Fibroblast of skin of abdomen (primary cell): ENCODE measurements around the gene OR52W1. TPM values are rescaled to one million over a fixed set of nuclear protein-coding genes. Genes with fewer than 3 reads are reported as not detected.

Source experiments
- DNase-seq: peaks from one replicate; pipeline ENCODE4 v3.0.0-alpha.2; 2013
- polyA plus RNA-seq, 2 experiments: library from polyadenylated mRNA; unstranded; fragments of 120-200 nt; gene quantifications; one replicate each; pipeline ENCODE4 v1.2.1, GENCODE V29; 2013; ENCODE audit not compliant: insufficient read length in 2 of 2

Gene OR52W1, protein sequence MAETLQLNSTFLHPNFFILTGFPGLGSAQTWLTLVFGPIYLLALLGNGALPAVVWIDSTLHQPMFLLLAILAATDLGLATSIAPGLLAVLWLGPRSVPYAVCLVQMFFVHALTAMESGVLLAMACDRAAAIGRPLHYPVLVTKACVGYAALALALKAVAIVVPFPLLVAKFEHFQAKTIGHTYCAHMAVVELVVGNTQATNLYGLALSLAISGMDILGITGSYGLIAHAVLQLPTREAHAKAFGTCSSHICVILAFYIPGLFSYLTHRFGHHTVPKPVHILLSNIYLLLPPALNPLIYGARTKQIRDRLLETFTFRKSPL
- not detected for polyA plus RNA-seq (2013, experiment 1 of 2; ENCODE audit: insufficient read length)
- not detected for polyA plus RNA-seq (2013, experiment 2 of 2; ENCODE audit: insufficient read length)

DNA sequence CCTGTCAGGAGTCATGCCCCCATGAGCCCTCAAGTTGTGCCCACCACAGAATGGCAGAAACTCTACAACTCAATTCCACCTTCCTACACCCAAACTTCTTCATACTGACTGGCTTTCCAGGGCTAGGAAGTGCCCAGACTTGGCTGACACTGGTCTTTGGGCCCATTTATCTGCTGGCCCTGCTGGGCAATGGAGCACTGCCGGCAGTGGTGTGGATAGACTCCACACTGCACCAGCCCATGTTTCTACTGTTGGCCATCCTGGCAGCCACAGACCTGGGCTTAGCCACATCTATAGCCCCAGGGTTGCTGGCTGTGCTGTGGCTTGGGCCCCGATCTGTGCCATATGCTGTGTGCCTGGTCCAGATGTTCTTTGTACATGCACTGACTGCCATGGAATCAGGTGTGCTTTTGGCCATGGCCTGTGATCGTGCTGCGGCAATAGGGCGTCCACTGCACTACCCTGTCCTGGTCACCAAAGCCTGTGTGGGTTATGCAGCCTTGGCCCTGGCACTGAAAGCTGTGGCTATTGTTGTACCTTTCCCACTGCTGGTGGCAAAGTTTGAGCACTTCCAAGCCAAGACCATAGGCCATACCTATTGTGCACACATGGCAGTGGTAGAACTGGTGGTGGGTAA is at the start of gene OR52W1:
Gene OR52W1 (plus strand): TSS at position 51 of the 637 bp plus-strand sequence. CDS start 0 bp downstream, at position 51.
- DNase-seq: no peak

- DNase-seq: no peak
These were observed 47.9 kb upstream of the OR52W1 start for GRCh38 chr11:6151117-6151516.

DNA sequence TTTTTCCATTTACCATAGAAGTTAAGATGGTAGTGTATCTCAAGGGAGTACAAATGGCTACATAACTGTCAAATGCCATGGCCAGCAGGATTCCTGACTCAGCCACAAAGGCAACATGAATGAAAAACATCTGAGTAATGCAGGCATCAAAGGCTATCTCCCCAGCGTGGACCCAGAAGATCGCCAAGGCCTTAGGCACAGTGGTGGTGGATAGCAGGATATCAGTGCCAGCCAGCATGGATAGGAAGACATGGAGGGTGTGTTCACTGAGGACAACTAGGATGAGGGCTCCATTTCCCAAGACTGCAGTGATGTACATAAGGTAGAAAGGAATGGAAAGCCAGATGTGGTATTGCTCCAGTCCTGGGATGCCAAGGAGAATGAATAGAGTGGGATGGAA is 46.9 kb upstream of the OR52W1 start:
- no peak for DNase-seq

- DNase-seq: no peak
These were observed 42.2 kb upstream of the OR52W1 start for GRCh38 chr11:6156628-6157359.

GRCh38 chr11:6170226-6170625 is 28.8 kb upstream of the OR52W1 start, which contains the start of gene OR52B2:
OR52B2 (minus strand) TSS chr11:6170326; CDS start chr11:6170326, 0 bp downstream.
- DNase-seq: no peak

DNA sequence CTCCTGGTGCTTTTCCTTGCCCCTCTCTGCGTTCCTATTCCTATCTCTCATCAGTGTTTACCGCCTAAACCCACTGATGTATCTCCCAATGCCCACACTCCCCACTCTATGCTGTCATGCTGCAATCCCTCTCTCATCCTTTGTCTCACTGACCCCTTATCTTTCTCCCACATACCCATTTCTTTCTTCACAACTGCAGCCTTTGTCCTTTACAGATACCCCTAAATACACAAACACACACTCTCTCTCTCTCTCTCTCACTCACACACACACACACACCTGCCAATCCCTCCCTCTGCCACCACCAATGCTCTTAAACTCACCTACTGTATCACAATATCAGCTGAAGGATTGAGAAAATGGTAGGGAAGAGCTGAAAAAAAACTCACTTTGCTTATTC is 23.6 kb upstream of the OR52W1 start:
- no peak for DNase-seq

DNA sequence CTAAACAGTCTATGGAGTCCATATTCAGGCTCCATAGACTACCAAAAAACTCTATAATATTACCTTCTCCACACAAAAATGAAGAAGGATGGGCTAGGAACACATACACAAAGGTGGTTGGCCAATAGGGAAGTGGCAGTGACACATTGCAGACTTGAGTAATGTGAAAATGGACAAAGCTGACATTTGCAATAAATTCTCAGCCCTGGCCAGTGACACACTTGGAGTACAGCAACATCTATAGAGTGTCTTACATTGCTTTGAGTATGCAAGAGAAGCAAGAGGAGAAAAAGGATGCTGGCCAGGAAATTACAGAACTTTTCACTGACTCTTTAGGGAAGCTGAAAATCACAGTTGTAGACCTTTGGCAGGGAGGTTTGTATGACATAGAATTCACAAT is 7.3 kb upstream of the OR52W1 start:
- DNase-seq: no peak

DNA sequence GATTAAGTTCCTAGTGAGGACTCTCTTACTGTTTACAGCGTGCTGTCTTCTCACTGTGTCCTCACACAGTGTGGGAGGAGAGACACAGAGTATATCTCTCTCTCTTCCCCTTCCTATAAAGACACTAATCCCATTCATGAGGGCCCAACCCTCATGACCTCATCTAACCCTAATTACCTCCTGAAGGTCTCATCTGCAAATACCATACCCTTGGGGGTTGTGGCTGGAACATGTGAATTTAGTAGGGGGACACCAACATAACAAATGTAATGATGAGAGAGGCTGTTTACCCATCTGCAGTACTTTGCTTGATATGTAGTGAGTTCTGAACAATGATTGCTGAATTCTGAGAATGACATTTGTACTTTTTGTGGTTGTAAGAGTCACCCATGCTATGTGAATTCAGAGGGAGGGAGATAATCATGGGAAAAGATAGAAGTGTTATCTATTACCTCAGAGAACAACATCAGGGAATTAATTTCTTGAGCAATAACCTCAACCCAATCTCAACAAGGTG is 4.9 kb upstream of the OR52W1 start:
- no peak for DNase-seq

- DNase-seq: no peak
These were observed 2.6 kb upstream of the OR52W1 start for GRCh38 chr11:6196396-6196795.

GRCh38 chr11:6197466-6198200 is 1.4 kb upstream of the OR52W1 start:
- DNase-seq: peak; percentile 30

DNA sequence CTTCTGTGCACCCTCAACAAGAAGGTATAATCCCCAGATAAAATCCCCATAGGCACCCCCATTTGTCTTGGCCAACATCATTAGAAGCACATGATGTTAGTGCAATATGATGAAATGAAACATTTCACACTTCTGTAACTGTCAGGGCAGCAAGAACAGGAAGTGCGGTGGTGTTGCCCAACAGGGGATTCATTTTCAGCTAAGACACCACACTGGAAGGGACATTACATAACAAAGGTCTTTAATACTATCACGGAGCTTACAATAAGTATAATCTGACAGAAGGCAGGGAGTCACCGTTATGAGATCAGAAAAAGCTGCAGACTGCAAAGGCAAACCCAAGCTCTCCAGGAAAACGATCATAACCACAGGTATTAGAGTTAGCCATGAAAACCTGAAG is 2.0 kb downstream of the OR52W1 start:
- DNase-seq: peak; percentile 6

GRCh38 chr11:6201481-6201880 is 2.5 kb downstream of the OR52W1 start:
- DNase-seq: peak; percentile 49

DNA sequence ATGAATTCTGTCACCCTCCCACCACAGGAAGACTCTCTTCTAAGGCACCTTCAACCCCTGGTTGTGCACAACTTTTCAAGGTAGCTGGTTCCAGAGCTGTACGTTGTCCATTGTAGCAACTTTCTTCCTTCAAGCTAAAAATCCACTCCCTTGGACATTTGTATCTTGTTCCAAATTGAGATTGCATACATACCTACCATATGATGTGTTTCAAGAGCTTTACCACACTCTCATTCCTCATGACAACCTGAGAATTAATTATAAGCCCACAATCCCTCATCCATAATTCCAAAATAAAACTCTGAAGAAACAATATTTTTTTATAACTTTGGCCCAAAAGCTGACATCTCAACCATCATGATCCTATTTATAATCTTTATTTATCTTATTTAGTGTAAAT is 3.0 kb downstream of the OR52W1 start:
- peak; percentile 56 for DNase-seq

DNA sequence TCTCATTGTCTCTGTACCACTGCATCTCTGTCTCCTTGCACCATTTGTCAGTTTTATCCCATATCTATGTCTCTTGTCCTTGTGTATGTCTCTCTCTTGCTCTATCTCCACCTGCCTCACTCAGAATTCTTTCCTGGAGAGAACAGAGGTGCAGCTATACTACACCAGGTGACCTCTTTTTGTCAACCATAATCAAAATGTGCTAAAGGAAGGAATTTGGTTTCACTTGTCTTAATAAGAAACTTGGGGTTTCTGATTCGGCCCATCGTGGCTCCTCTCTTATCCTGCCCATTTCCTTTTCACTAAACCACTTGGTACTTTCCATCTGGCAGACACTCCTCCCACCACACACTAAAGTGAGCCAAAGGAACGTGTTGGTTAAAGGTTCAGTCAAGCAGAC is 4.3 kb downstream of the OR52W1 start:
- DNase-seq: no peak

GRCh38 chr11:6204706-6205105 is 5.7 kb downstream of the OR52W1 start:
- DNase-seq: peak; percentile 20

DNA sequence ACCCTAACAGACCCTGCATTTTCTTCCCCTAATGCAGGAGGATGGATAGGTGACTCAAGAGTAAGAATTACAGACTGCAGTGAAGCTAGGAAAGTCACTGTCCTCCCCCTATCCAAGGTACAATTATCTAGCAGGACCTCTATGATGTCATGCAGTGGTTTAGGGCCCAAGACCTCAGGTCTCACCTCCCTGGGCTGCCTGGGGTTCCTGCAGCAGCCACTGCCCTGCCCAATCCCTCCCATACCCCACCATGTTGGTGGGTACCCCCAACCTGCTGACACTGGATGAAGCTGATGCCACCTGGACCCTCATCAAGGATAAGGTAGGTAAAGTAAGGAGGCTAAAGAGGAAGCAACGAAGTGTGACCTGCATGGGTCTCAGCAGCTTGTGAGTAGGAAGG is 6.3 kb downstream of the OR52W1 start, which contains the start of gene C11orf42:
Gene C11orf42 (plus strand): TSS at position 192 of the 400 bp plus-strand sequence. CDS start 59 bp downstream, at position 251.
- DNase-seq: no peak

GRCh38 chr11:6206456-6207180 is 7.6 kb downstream of the OR52W1 start:
- no peak for DNase-seq

DNA sequence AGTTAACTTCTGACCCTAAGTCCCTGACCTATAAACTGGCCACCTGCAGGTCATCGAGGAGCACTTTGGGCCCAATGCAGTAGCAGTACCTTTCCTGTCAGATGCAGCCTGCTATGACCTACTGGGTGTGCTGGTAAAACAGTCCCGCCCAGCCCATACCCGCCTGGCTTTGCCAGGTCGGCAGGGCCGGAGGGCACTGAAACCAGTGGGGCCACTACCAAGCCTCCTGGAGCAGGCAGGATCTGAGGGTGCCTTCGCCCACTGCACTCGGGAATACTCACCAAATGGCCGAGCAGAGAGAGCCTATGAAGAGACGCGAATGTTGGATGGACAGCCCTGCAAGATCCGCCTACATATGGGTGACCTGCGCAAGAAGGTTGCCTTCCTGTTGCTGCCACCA is 10.8 kb downstream of the OR52W1 start:
- DNase-seq: no peak

DNA sequence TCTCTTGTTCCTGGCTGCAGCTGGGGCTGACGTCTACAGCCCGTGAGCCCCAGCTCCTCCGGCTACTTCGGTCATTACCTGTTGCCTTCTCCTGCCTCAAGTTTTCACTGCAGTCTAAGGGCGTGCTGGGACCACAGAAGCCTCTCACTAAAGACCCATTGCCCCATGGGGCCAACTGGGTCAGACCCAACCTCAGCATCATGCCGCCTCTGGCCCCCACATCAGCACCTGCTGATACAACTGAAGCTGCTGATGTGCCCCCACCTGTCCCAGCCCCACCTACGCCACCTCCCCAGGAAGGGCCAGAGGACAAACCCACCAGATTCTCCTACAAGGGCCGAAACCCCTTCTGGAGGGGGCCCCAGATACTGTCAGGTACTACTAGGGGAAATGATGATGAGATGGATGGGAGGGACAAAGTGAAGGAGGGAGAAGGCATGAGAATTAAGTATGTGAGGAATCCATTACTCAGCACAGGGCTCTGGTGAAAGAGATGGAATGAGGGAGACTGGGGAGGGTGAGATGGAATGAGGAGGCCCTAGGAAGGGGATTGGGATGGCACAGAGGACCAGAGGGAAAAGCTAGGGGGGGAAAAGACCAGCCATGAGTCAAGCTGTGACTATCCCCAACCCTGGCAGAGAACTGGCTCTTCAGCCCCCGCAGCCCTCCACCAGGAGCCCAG is 11.4 kb downstream of the OR52W1 start:
- peak; percentile 68 for DNase-seq

DNA sequence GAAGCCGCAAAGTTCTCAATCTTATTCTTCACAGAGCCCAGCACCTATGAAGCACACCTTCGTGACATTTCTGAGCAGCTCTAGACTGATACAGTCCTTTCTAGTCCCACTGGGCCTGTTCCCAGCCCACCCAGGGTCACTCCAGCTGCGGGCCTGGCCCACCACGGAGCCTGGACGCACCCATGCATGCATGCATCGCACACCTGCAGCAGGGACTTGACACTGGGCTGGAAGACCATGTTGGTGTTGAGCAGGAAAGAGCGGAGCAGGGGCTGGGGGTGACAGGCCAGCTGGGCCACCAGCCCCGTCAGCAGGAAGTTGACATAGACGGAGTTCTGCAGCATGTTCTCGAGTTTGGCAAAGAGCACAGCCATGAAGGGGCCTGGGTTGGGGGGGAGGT is 15.5 kb downstream of the OR52W1 start:
- no peak for DNase-seq

- DNase-seq: no peak
These were observed 17.5 kb downstream of the OR52W1 start for GRCh38 chr11:6216501-6216900.
